Natural killer cell (primary cell): ENCODE results near the gene HS6ST2. TPM values are rescaled to one million over a fixed set of nuclear protein-coding genes. Genes with fewer than 3 reads are reported as not detected.

Experiments used
- ATAC-seq, 3 donors: fragments of 150-1000 bp in 2 of 3; fragments of 200-7000 bp in 1 of 3; cut with Tn5 transposase; 1 replicate in 1 of 3; 2 replicates in 2 of 3; pipeline ENCODE4 v1.10.0; 2021; ENCODE audit warnings: mild to moderate bottlenecking in 2 of 3, moderate library complexity in 2 of 3
- DNase-seq, 2 donors: peaks; one replicate each; pipeline versions ENCODE4 v3.0.0 to v3.0.0-alpha.2; 2013 to 2021; ENCODE audit warnings: mixed read lengths in 1 of 2
- H3K27ac ChIP-seq: one replicate; pipeline ENCODE4 v1.5.1; 2013; ENCODE audit warnings: mild to moderate bottlenecking, low read length
- H3K27me3 ChIP-seq: one replicate; pipeline ENCODE4 v1.6.1; 2013; ENCODE audit warnings: low read length; ENCODE audit not compliant: control insufficient read depth, insufficient read depth
- H3K36me3 ChIP-seq: one replicate; pipeline ENCODE4 v1.6.1; 2013; ENCODE audit warnings: low read length; ENCODE audit not compliant: control insufficient read depth, insufficient read depth
- H3K4me1 ChIP-seq: one replicate; pipeline ENCODE4 v1.6.1; 2013; ENCODE audit warnings: low read length; ENCODE audit not compliant: control insufficient read depth, insufficient read depth
- H3K4me3 ChIP-seq: one replicate; pipeline ENCODE4 v1.5.1; 2013; ENCODE audit warnings: low read length
- H3K9me3 ChIP-seq: one replicate; pipeline ENCODE4 v1.6.1; 2013; ENCODE audit warnings: low read length; ENCODE audit not compliant: control insufficient read depth, insufficient read depth
- H3K27ac Mint-ChIP-seq, 2 donors: one replicate each; pipeline ENCODE4 v1.8.0; 2022; ENCODE audit warnings: mild to moderate bottlenecking in 2 of 2, mixed read lengths in 2 of 2, moderate library complexity in 1 of 2
- H3K27me3 Mint-ChIP-seq, 2 donors: one replicate each; pipeline ENCODE4 v1.8.0; 2022; ENCODE audit warnings: low read depth in 2 of 2, mixed read lengths in 2 of 2
- H3K36me3 Mint-ChIP-seq: one replicate; pipeline ENCODE4 v1.8.0; 2022; ENCODE audit warnings: mixed read lengths
- H3K4me1 Mint-ChIP-seq, 2 donors: one replicate each; pipeline ENCODE4 v1.8.0; 2022; ENCODE audit warnings: mixed read lengths in 2 of 2
- H3K4me3 Mint-ChIP-seq: one replicate; pipeline ENCODE4 v1.8.0; 2022; ENCODE audit warnings: mild to moderate bottlenecking, moderate library complexity, mixed read lengths
- H3K9me3 Mint-ChIP-seq, 2 donors: one replicate each; pipeline ENCODE4 v1.8.0; 2022; ENCODE audit warnings: mixed read lengths in 2 of 2
- WGBS: methylation state at CpG from one replicate; pipeline ENCODE4 v1.1.7; 2013; ENCODE audit warnings: missing lambda C conversion rate; ENCODE audit not compliant: insufficient coverage; 5-methylcytosine and 5-hydroxymethylcytosine counted together
- intact Hi-C: fragments of 100-400 bp; cut with micrococcal nuclease; formaldehyde crosslinking; loops from one replicate; pipeline ENCODE4 v1.14.2; 2022
- total RNA-seq, 4 donors: library from RNA; stranded (reverse); fragments of 120-200 nt in 1 of 4; gene quantifications; one replicate each; pipeline versions ENCODE4 v1.2.3 to v1.2.4, GENCODE V29; 2013 to 2022
- TF ChIP-seq, protein P1 (sequence below): fragments of 200-600 bp; IDR thresholded peaks from one replicate; pipeline ENCODE4 v1.8.0; 2022; ENCODE audit warnings: antibody characterized with exemption

HS6ST2 gene
- total RNA-seq, 3 donors from 2014 or later (not counting 1 experiment from before 2014, with no cell fraction given), result not detected

DNA sequence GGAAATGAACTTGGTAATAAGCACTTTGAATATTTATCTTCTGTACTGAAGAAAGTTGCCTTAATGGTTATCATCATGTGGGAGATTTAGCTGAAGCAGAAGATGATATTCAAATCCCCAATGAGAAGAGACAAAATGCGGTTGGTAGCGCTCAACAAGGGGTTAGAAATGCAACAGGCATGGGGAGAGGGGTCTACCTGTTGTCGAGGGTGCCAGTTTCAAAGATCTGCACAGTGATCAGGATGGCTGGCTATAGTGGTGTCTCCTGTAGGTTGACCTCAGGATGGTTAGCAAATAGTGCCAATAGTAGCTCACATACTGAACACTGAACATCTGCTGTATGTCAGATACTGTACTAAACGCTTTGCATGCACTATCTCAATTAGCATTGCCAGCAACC is 7.0 kb upstream of the HS6ST2 start:
- Histone ChIP-seq H3K36me3 (no peaks in the 10 kb centered on the region), H3K4me3 (no peak overlapping the region), H3K27me3 (no peaks in the 10 kb centered on the region), H3K9me3 (no peaks in the 10 kb centered on the region), H3K4me1 (no peaks in the 10 kb centered on the region), H3K27ac (no peak overlapping the region)
- WGBS, result 98% methylated on average over 3 of the region's 4 CpGs
- ATAC-seq, result no peak
- intact Hi-C loops, result no loop called here
- no peak for DNase-seq
- TF ChIP-seq, protein P1, sequence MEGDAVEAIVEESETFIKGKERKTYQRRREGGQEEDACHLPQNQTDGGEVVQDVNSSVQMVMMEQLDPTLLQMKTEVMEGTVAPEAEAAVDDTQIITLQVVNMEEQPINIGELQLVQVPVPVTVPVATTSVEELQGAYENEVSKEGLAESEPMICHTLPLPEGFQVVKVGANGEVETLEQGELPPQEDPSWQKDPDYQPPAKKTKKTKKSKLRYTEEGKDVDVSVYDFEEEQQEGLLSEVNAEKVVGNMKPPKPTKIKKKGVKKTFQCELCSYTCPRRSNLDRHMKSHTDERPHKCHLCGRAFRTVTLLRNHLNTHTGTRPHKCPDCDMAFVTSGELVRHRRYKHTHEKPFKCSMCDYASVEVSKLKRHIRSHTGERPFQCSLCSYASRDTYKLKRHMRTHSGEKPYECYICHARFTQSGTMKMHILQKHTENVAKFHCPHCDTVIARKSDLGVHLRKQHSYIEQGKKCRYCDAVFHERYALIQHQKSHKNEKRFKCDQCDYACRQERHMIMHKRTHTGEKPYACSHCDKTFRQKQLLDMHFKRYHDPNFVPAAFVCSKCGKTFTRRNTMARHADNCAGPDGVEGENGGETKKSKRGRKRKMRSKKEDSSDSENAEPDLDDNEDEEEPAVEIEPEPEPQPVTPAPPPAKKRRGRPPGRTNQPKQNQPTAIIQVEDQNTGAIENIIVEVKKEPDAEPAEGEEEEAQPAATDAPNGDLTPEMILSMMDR, result no peak
- no peaks in the 10 kb centered on the region for H3K4me1 Mint-ChIP-seq
- H3K4me3 Mint-ChIP-seq, result no peak overlapping the region
- no peaks in the 10 kb centered on the region for H3K9me3 Mint-ChIP-seq
- no peaks in the 10 kb centered on the region for H3K36me3 Mint-ChIP-seq
- peaks cover 3 to 21% of the 10 kb centered on the region in 2 donors for H3K27me3 Mint-ChIP-seq
- H3K27ac Mint-ChIP-seq, result no peak overlapping the region

DNA sequence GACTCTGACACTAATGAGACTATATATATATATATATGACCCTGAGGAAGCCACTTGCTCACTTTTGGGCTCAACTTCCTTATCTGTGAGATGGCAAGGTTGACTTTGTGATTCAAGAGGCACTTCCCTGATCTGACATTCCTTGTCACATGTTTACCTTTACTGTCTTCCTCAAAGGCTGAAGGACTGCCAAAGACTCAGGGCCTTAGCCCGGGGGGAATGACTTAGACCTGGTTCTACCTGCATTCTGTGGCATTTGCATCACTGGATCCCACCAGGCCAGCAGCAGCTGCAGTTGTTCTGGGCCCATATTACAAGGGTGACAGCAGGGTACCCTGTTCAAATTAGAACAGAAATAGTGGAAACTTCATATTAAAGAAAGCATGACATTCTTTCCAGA is 3.1 kb upstream of the HS6ST2 start:
- Mint-ChIP-seq H3K36me3 (no peaks in the 10 kb centered on the region), H3K4me1 (no peaks in the 10 kb centered on the region), H3K27me3 (peaks cover 8 to 20% of the 10 kb centered on the region in 2 donors), H3K27ac (no peak overlapping the region), H3K9me3 (no peaks in the 10 kb centered on the region), H3K4me3 (no peak overlapping the region)
- TF ChIP-seq, protein P1, result no peak
- H3K27ac ChIP-seq, result no peak overlapping the region
- whole genome bisulfite sequencing, result 67% methylated on average over 1 of the region's 1 CpG
- ATAC-seq (no peak), DNase-seq (no peak)
- intact Hi-C loops, result no loop called here
- no peak overlapping the region for H3K4me3 ChIP-seq
- peaks cover 11% of the 10 kb centered on the region for H3K27me3 ChIP-seq
- no peaks in the 10 kb centered on the region for H3K36me3 ChIP-seq
- H3K9me3 ChIP-seq, result no peaks in the 10 kb centered on the region
- peaks cover 18% of the 10 kb centered on the region for H3K4me1 ChIP-seq

DNA sequence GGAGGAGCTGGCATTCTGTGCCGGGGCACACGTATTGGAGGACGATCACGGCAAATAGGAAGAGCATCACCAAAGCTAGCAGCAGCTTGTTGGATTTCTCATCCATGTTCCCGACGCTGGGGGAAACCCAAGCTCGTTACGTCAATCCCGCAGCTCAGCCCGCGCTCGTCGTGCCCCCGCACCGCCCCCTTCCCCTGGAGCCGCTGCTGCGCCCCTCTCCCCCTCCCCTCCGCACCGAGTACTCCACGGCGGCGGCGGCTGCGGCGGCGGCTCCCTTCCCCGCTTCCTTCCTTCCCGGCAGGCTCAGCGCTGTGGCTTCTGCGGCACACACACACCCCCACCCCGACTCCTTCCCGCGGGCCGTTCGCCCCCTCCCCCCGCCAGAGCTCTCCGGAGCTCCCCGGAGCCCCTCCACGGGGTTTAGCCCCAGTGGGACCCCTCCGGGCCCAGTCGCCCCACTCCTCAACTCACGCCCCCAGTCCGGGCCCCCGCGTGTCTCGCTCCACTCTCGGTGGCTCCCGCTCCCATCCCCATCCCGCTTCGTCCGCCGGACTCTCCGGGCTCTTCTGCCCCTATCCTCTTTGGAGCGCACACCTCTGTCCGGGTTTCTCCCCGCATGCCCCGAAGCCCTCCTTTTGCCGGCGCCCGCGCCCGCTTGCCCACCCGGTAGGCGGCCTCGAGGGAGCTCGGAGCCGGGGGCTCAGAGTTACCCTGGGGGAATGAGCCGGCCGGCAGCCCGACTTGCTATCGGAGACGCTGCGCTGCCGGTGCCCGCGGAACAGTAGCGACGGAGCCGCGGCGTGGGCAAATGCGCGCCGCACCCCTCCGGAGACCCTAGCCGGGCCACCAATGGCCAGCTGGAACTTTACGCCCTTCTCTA is 978 bp downstream of the HS6ST2 start:
- TF ChIP-seq, protein P1, result no peak
- no peak overlapping the region for H3K4me3 ChIP-seq
- DNase-seq (peak in 1 of 2 donors; percentile 26), ATAC-seq (peak in 2 of 3 donors; percentile 53 to 56)
- no peaks in the 10 kb centered on the region for H3K9me3 ChIP-seq
- Mint-ChIP-seq H3K9me3 (no peaks in the 10 kb centered on the region), H3K4me1 (peaks cover 0 to 7% of the 10 kb centered on the region in 2 donors), H3K27me3 (peaks cover 20 to 39% of the 10 kb centered on the region in 2 donors), H3K36me3 (no peaks in the 10 kb centered on the region), H3K4me3 (peak overlapping the region; percentile 45), H3K27ac (peak overlapping the region in 1 of 2 donors; percentile 13)
- WGBS, result 2% methylated on average over 84 of the region's 87 CpGs
- no peak overlapping the region for H3K27ac ChIP-seq
- intact Hi-C loops, result no loop called here
- H3K4me1 ChIP-seq, result peaks cover 18% of the 10 kb centered on the region
- H3K27me3 ChIP-seq, result peaks cover 11% of the 10 kb centered on the region
- no peaks in the 10 kb centered on the region for H3K36me3 ChIP-seq
